ENCODE data around the gene HDAC9. TPM values are rescaled to one million over a fixed set of nuclear protein-coding genes. Genes with fewer than 3 reads are reported as not detected.

Gene HDAC9
- total RNA-seq, 1 experiment from 2014 or later: 17.1 TPM

DNA sequence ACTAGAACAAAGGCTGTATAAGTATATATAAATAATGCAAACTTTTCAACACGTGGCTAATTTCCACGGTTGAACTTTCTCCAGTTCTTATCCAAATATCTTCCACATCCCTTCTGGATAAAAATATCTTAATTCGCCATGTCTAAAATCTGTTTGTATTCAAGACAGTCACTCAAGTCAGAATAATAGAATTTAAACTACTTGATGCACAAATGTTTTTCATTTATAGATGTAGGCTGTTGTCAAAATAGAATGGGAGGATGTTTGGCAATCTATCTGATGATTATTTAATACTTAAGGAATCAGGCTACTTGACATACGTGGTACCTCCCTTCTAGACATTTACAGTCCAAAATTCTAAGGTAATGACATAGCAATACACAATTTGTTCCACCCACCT lies 417.6 kb downstream of the HDAC9 start:
- Histone ChIP-seq H3K27me3 (ENCODE audit: control insufficient read depth, insufficient read depth, low read length) (no peaks in the 10 kb centered on the region), H3K4me3 (ENCODE audit: low read depth in 2 of 2, low read length in 2 of 2) (no peak overlapping the region), H3K36me3 (ENCODE audit: control insufficient read depth, insufficient read depth, low read length) (no peaks in the 10 kb centered on the region), H3K27ac (ENCODE audit: low read length) (no peak overlapping the region), H3K9me3 (ENCODE audit: control insufficient read depth, insufficient read depth, low read depth, low read length) (no peaks in the 10 kb centered on the region), H3K4me1 (ENCODE audit: control insufficient read depth, insufficient read depth, low read length) (no peaks in the 10 kb centered on the region)
- in situ Hi-C loops (cut with HindIII; ENCODE audit: low pct_unique_long_range_greater_than_20kb, low sequenced_read_pairs) (no loop called here), intact Hi-C loops (cut with micrococcal nuclease; ENCODE audit: unreplicated experiment) (no loop called here)
- TF ChIP-seq REST (IDR thresholded peaks at IDR 0.05; ENCODE audit: insufficient read depth in 1 of 2, low read depth in 2 of 2, low read length in 1 of 2) (no peak), SIN3A (IDR thresholded peaks at IDR 0.05; ENCODE audit: borderline replicate concordance, insufficient read depth, low read depth, low read length) (no peak), POLR2AphosphoS5 (IDR thresholded peaks at IDR 0.05; ENCODE audit: low read depth, low read length) (no peak), TCF7L2 (IDR thresholded peaks at IDR 0.05; ENCODE audit: low read depth, low read length) (no peak)
- TF ChIP-seq, protein P1, sequence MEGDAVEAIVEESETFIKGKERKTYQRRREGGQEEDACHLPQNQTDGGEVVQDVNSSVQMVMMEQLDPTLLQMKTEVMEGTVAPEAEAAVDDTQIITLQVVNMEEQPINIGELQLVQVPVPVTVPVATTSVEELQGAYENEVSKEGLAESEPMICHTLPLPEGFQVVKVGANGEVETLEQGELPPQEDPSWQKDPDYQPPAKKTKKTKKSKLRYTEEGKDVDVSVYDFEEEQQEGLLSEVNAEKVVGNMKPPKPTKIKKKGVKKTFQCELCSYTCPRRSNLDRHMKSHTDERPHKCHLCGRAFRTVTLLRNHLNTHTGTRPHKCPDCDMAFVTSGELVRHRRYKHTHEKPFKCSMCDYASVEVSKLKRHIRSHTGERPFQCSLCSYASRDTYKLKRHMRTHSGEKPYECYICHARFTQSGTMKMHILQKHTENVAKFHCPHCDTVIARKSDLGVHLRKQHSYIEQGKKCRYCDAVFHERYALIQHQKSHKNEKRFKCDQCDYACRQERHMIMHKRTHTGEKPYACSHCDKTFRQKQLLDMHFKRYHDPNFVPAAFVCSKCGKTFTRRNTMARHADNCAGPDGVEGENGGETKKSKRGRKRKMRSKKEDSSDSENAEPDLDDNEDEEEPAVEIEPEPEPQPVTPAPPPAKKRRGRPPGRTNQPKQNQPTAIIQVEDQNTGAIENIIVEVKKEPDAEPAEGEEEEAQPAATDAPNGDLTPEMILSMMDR (IDR thresholded peaks at IDR 0.05): no peak
- ATAC-seq: no peak
- ChIA-PET CTCF (no interaction called here), POLR2A (no interaction called here)
- no TSS peak for BruUV-seq (replicated peaks)
- no peak for DNase-seq (ENCODE audit: low read depth, low spot score)

DNA sequence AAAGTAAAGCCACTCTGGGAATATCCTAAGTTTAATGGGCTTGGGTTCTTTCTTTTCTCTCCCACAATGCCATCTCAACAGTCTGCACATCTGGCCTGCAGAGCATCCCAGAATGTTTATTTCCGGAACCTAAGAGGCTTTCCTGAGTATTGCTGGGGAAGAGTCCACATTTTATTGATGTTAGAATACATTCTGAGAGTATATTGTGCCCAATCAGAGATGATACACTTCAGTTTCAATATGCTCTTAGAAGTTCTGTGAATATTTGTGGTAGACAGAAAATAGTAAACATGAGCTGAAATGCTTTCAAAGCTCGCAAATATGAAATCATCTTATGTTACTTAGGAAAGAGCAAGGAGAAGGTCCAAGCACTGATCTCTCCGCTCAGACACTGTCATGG lies 421.3 kb downstream of the HDAC9 start:
- DNase-seq (ENCODE audit: low read depth, low spot score) (no peak), ATAC-seq (no peak)
- in situ Hi-C loops (cut with HindIII; ENCODE audit: low pct_unique_long_range_greater_than_20kb, low sequenced_read_pairs) (no loop called here), intact Hi-C loops (cut with micrococcal nuclease; ENCODE audit: unreplicated experiment) (no loop called here)
- ChIA-PET POLR2A (no interaction called here), CTCF (no interaction called here)
- Histone ChIP-seq H3K4me3 (ENCODE audit: low read depth in 2 of 2, low read length in 2 of 2) (no peak overlapping the region), H3K9me3 (ENCODE audit: control insufficient read depth, insufficient read depth, low read depth, low read length) (0 out of 2 replicates have a peak, but pooled peaks cover 2% of the 10 kb centered on the region), H3K27ac (ENCODE audit: low read length) (no peak overlapping the region), H3K27me3 (ENCODE audit: control insufficient read depth, insufficient read depth, low read length) (no peaks in the 10 kb centered on the region), H3K4me1 (ENCODE audit: control insufficient read depth, insufficient read depth, low read length) (no peaks in the 10 kb centered on the region), H3K36me3 (ENCODE audit: control insufficient read depth, insufficient read depth, low read length) (no peaks in the 10 kb centered on the region)
- TF ChIP-seq TCF7L2 (IDR thresholded peaks at IDR 0.05; ENCODE audit: low read depth, low read length) (no peak), REST (IDR thresholded peaks at IDR 0.05; ENCODE audit: insufficient read depth in 1 of 2, low read depth in 2 of 2, low read length in 1 of 2) (no peak), POLR2AphosphoS5 (IDR thresholded peaks at IDR 0.05; ENCODE audit: low read depth, low read length) (no peak), SIN3A (IDR thresholded peaks at IDR 0.05; ENCODE audit: borderline replicate concordance, insufficient read depth, low read depth, low read length) (no peak)
- TF ChIP-seq, protein P1 (IDR thresholded peaks at IDR 0.05): no peak
- BruUV-seq (replicated peaks): no TSS peak
